ENCODE data around the gene TBX19.

The TBX19 gene

DNA sequence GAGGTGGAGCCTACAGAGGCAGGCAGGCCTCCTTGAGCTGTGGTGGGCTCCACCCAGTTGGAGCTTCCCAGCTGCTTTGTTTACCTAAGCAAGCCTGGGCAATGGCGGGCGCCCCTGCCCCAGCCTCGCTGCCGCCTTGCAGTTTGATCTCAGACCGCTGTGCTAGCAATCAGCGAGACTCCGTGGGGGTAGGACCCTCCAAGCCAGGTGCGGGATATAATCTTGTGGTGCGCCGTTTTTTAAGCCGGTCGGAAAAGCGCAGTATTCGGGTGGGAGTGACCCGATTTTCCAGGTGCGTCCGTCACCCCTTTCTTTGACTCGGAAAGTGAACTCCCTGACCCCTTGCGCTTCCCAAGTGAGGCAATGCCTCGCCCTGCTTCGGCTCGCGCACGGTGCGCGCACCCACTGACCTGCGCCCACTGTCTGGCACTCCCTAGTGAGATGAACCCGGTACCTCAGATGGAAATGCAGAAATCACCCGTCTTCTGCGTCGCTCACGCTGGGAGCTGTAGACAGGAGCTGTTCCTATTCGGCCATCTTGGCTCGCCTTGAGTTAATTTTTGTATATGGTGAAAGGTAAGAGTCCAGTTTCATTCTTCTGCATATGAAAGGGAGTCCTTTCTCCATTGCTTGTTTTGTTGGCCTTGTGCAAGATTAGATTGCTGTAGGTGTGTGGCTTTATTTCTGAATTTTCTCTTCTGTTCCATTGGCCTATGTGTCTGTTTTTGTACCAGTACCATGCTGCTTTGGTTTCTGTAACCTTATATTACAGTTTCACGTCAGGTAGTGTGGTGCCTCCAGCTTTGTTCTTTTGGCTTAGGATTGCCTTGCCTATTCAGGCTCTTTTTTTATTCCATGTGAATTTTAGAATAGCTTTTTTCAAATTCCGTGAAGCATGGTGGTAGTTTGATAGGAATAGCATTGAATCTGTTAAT is 73.9 kb downstream of the TBX19 start (continued):
- TF ChIP-seq ZBTB20 (tag by site-specific recombination; IDR thresholded peaks at IDR 0.05) (0 out of 2 replicates have a peak, but pooled peaks have one; percentile 19), ZNF335 (tag by site-specific recombination; conservative IDR thresholded peaks at IDR 0.05) (peak; percentile 40), PRDM1 (tag by site-specific recombination; IDR thresholded peaks at IDR 0.05) (peak; percentile 79), IKZF3 (tag by site-specific recombination; IDR thresholded peaks at IDR 0.05) (peak; percentile 77), ZEB2 (tag by site-specific recombination; IDR thresholded peaks at IDR 0.05) (0 out of 2 replicates have a peak, but pooled peaks have one; percentile 26), YY1 (tag by site-specific recombination; IDR thresholded peaks at IDR 0.05) (peak; percentile 55; the same call in 1 of the 2 replicates), KLF8 (tag by site-specific recombination; IDR thresholded peaks at IDR 0.05) (0 out of 2 replicates have a peak, but pooled peaks have one; percentile 23)

DNA sequence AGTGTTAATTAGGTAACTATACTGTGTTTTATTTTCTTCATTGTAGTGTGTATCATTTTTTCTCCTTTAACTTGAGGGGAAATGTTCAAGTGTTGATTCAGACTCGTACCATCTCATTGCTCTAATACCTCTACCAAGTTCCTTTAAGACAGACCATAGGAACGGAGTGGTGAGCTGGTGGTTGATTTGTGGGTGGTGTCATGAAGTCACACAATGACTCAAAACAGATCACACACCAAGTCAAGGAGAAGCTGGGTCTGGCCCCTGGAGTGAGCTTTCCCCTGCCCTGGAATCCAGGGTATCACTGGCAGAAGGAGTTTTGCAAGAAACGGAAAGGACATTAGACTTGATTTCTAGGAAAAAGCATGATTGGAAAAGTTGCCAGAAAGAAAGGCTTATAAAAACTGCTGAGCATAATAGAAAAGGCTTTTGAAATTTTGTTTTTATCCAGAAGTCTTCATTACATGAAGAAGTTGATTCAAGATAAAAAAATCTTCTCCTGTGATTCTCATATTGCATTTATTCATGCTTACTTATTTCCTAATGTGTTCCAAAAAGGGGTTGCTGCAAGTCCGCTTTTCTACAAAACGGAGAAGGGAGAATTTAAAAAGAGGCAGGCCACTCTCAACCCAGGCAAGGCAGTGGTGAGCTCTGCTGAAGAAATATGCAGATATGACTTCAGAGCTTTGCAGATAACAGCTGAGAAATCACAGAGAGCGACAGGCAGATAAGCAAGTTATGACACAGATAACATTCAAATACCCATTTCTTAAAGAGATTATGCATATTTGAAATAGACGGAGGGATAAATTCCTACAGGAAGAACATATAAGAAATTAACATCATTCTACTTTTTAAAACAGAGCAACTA is 79.7 kb downstream of the TBX19 start:
- Histone ChIP-seq H3K4me3 (ENCODE audit: low read depth, low read length) (no peak overlapping the region), H3K27ac (ENCODE audit: extremely low read depth, low read depth, low read length) (no peak overlapping the region), H3K4me1 (ENCODE audit: control insufficient read depth, insufficient read depth, low read length) (no peaks in the 10 kb centered on the region), H3K9me3 (ENCODE audit: control insufficient read depth, insufficient read depth, low read depth, low read length) (no peaks in the 10 kb centered on the region), H3K36me3 (ENCODE audit: control insufficient read depth in 2 of 2, insufficient read depth in 1 of 2, low read length in 2 of 2) (no peaks in the 10 kb centered on the region)
- TF ChIP-seq HOXA7 (CRISPR knock-in tag; IDR thresholded peaks at IDR 0.05; ENCODE audit: borderline replicate concordance) (no peak), ZNF214 (tag by site-specific recombination; IDR thresholded peaks at IDR 0.05; ENCODE audit: borderline replicate concordance) (no peak), ZFP69B (tag by site-specific recombination; IDR thresholded peaks at IDR 0.05) (no peak), ZNF843 (tag by site-specific recombination; IDR thresholded peaks at IDR 0.05) (no peak), ZNF404 (tag by site-specific recombination; IDR thresholded peaks at IDR 0.05) (no peak), ZBTB17 (tag by site-specific recombination; IDR thresholded peaks at IDR 0.05) (no peak), ZNF341 (tag by site-specific recombination; IDR thresholded peaks at IDR 0.05; ENCODE audit: low read depth) (no peak), ZNF629 (tag by site-specific recombination; IDR thresholded peaks at IDR 0.05) (no peak), TRIM28 (IDR thresholded peaks at IDR 0.05; ENCODE audit: borderline replicate concordance, low read length) (no peak), ZNF747 (tag by site-specific recombination; IDR thresholded peaks at IDR 0.05) (no peak), ZNF433 (tag by site-specific recombination; IDR thresholded peaks at IDR 0.05; ENCODE audit: low read depth) (no peak), ZNF48 (tag by site-specific recombination; IDR thresholded peaks at IDR 0.05) (no peak)
- ChIA-PET POLR2A (no interaction called here), CTCF (interaction anchor here (0.7 to 8.7 kb wide), 3 partner anchors 18 to 125 kb away, joined by 3 to 58 read pairs (median 3); no protein-coding TSS in a partner anchor)

DNA sequence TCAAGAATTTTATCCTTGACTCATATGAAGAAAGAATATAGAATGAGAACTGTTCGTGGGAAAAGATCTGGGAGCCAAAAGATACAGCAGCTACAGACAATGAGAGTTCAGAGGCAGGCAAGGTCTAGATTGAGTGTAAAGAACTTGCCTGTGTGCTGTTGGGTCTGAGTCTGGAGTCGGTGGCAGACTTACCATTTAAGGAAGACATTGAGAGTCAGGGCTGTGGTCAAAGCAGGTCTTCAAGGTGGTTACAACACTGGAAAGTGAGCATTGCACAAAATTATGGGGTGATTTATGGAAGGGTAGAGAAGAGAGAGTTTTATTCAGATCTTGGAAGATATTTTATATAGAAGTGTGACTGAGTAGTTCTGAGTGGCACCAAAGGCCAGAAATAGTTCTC is 80.6 kb downstream of the TBX19 start:
- Histone ChIP-seq H3K4me3 (ENCODE audit: low read depth, low read length) (no peak overlapping the region), H3K36me3 (ENCODE audit: control insufficient read depth in 2 of 2, insufficient read depth in 1 of 2, low read length in 2 of 2) (no peaks in the 10 kb centered on the region), H3K9me3 (ENCODE audit: control insufficient read depth, insufficient read depth, low read depth, low read length) (no peaks in the 10 kb centered on the region), H3K4me1 (ENCODE audit: control insufficient read depth, insufficient read depth, low read length) (no peaks in the 10 kb centered on the region), H3K27ac (ENCODE audit: extremely low read depth, low read depth, low read length) (no peak overlapping the region)
- TF ChIP-seq ZNF394 (tag by site-specific recombination; IDR thresholded peaks at IDR 0.05; ENCODE audit: borderline replicate concordance) (no peak), ZNF302 (tag by site-specific recombination; IDR thresholded peaks at IDR 0.05; ENCODE audit: low read depth) (no peak)
- CTCF ChIA-PET = interaction anchor here (0.7 to 8.7 kb wide), 2 partner anchors 19 to 126 kb away, joined by 3 to 58 read pairs; no protein-coding TSS in a partner anchor
- POLR2A ChIA-PET = no interaction called here
